Head of caudate nucleus (tissue), 42 donors: ENCODE measurements around the gene SCCPDH.
"Not testable (repeated sequence)": the region's sequence is repeated elsewhere in the genome, so short reads cannot be mapped to it uniquely, and the experiment has no call there.

ENCODE experiments used
- DNase-seq, 42 donors: peaks; one replicate each; pipeline versions ENCODE4 v3.0.0 to v3.0.0-alpha.2; 2020 to 2021; ENCODE audit warnings: mixed read lengths in 7 of 42
- intact Hi-C: fragments of 100-400 bp; cut with DNase I; formaldehyde crosslinking; loops from one replicate; pipeline ENCODE4 v1.15.0; 2022

Gene SCCPDH

DNA sequence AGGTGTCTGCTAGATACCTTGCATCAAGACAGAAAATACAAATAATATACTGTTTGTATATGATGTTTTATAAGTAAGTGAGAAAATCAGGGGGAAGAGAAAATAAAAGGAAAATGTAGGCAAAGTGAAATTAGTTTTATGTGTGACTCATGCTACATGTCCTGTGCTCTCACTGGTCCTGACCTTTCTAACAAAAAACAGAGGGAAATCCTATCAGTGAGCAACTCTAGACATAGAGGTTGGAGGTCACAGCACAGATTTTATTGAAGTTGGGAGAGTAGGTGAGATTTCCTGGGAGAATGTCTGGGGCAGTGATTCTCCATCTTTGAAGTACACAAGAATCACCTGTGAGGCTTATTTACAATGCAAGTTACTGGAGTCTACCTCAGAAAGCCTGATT is 9.5 kb downstream of the SCCPDH start:
- intact Hi-C loops = no loop called here

DNA sequence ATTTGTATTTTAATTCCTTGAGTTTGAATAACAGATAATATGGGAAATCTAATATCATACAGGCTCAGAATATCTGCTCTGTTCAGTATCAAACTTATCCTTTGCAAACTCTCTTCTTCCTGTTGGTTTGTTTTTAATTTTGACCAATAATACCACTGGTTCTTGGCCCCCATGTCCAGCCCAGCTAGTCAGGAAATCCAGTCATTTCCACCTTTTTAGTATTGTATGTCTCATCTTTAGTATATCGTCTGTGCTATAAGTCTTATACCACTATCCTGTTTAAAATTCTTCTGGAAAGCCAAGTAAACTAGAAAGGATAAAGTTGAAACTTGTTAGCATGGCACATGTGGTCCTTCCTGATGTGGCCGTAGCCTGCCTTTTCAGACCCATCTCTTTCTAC is 10.7 kb downstream of the SCCPDH start:
- no peak for DNase-seq
- intact Hi-C loops = no loop called here

More for the DNA sequence above, 9.5 kb downstream of the SCCPDH start:
- DNase-seq = no peak

DNA sequence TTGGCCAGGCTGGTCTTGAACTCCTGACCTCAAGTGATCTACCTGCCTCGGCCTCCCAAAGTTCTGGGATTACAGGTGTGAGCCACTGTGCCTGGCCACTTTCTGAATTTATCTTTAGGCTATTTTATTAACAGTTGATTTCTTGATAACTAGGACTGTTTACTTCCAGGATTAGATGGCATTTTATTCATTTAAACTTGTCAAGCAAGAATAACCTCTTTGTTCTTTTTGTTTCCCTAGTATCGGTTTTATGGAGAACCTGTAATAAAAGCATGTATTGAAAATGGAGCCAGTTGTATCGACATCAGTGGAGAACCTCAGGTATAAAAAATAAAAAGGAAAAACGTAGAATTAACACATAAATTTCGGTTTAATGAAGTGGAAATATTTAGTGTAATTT is 11.5 kb downstream of the SCCPDH start:
- no peak for DNase-seq
- intact Hi-C loops = no loop called here

DNA sequence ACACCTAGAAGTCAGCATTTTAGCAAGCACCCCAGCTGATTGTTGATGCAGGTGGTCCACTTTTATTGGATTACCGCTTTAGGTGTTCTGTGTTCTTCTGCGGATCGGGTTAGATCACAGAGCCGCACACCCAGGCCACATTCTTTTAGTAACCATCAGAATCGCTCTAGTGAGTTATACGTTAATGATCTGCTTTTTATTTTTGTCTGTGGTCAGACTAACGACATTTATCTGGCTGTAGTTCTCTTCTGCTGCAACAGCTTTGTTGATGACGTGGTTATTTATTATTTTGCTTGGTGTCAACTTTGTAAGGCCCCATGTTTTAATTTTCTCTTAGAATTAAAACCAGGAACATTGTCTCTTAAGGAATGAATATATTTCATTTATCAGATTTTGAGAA is 18.2 kb downstream of the SCCPDH start:
- intact Hi-C loops = no loop called here
- no peak for DNase-seq

DNA sequence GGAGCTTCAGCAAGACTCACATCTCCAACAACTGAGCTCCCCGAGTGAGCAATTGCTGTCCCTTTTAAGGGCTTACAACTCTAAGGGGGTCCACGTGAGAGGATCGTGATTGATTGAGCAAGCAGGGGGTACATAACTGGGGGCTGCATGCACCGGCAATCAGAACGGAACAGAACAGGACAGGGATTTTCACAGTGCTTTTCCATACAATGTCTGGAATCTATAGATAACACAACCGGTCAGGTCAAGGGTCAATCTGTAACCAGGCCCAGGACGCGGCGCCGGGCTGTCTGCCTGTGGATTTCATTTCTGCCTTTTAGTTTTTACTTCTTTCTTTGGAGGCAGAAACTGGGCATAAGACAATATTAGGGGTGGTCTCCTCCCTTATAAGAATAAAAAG is 21.9 kb downstream of the SCCPDH start:
- intact Hi-C loops, DNase-seq: not testable (repeated sequence)

DNA sequence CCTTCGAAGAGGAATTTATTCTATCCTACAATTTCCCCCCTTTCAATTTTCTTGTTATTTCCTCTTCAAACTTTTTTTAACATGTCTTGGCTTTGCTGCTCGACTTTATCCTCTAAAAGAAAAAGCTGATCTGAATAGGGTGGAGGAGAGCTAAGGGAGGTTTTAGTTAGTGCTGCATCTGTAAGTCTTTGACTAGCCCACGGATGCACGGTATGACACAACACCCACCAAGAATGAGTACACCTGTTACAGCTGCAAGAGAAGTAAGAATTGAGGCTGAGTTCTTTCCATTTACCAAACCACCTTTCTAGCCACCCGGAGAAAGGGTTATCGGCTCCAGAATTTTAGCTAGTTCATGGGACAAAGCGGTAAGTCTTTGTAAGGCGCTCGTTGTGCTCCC is 23.8 kb downstream of the SCCPDH start:
- peak in 5 of 42 donors; percentile 13 to 28 (median 19) for DNase-seq
- intact Hi-C loops = no loop called here

DNA sequence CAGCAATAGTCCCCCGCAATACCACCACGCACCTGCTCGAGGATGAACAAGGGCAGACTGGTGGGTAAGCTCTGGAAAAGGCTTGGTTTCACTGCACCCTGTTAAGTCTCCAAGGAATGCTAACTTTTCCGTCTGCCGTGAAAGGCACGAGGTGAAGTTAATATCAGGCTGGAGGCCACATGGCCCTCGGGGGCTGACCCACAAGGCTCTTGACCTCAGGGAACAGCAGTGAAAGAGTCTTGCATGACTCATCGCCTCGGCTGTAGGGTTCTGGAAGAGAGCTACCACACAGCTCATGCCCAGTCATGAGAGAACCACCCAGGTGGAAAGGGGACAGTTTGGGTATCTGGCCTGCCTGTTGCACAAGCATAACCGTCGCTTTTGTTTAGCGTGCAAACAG is 24.7 kb downstream of the SCCPDH start:
- no peak for DNase-seq
- intact Hi-C loops = no loop called here

DNA sequence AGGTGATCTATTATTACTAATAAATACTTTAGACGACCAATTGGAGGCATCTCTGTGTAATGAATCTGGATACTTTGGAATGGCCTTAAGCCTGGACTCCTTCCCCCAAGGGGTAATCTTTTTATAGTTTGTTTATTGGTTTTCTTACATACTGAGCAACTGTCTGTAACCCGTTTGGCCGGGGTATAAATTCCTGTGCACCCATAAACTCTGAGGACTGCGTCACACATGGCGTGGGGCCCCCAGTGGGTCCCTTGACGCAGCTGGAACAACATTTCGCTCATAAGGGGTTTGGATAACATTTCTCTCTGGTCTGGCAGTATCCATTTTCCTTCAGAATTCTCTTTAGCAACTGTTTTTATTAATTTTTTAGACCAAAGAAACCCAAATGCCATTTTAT is 26.5 kb downstream of the SCCPDH start:
- intact Hi-C loops = loop anchor here (10.0 kb wide), 1 partner anchor 56 kb away; no protein-coding TSS in a partner anchor
- no peak for DNase-seq

DNA sequence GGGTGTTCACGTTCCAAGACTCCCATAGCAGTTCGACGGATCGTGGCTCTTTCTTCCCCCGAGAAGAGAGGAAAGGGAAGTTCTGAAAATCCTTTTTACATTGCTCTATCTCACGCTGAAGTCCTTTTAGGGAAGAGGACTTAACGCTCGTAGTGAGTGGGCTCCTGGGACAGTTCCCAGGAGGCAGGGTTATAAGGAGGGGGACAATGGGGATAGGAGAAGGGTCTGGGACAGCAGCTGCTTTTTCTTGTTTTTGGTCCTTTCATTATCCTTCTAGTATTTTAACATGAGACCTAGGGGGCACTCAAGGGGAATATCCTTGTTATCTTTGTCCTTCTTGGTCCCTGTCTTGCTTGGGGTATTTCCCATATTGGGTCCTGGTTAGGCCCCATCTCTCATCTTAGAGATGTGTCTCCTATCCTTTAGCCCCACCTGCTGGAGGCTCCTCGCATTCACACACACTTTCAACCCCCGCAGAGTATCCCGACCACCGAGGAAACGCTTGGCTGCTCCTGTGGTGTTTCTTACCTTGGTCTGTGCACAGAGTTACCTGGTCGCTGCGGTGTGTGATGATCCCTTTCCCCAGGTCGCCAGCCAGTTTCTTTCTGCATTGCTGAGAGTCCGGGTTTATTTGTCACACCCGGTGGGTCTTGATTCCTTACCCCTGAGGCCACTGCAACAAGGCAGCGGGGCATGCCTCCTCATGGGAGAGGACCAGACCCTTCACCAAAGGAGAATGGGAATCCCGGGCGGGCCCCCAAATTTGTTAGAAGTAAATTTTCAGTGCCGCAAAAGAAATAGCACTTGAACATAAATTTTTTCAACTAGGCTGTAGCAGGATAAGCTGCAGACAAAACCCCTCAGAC is 29.7 kb downstream of the SCCPDH start:
- DNase-seq = peak; percentile 9 to 87 (median 62)
- intact Hi-C loops = loop anchor here (10.0 kb wide), 1 partner anchor 59 kb away; no protein-coding TSS in a partner anchor

DNA sequence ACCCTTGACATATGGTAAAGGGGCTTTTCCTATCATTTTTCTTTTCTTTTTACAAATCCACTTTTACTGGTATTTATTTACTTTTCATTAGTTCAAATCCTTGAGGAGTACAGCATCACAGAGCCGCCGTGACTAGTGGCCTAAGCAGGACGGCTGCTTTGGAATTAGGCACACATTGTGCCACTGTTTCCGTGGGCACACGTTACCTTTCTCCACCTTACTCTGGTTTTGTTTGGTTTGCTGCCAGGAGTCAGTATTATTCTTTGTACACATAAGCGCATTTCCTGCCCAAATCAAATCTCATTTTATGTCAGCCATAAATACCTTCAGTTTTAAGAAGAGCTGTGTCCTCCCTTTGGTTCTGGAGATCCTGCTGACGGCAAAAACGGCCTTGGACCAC is 31.2 kb downstream of the SCCPDH start:
- DNase-seq = no peak
- intact Hi-C loops = loop anchor here (10.0 kb wide), 1 partner anchor 61 kb away; no protein-coding TSS in a partner anchor

DNA sequence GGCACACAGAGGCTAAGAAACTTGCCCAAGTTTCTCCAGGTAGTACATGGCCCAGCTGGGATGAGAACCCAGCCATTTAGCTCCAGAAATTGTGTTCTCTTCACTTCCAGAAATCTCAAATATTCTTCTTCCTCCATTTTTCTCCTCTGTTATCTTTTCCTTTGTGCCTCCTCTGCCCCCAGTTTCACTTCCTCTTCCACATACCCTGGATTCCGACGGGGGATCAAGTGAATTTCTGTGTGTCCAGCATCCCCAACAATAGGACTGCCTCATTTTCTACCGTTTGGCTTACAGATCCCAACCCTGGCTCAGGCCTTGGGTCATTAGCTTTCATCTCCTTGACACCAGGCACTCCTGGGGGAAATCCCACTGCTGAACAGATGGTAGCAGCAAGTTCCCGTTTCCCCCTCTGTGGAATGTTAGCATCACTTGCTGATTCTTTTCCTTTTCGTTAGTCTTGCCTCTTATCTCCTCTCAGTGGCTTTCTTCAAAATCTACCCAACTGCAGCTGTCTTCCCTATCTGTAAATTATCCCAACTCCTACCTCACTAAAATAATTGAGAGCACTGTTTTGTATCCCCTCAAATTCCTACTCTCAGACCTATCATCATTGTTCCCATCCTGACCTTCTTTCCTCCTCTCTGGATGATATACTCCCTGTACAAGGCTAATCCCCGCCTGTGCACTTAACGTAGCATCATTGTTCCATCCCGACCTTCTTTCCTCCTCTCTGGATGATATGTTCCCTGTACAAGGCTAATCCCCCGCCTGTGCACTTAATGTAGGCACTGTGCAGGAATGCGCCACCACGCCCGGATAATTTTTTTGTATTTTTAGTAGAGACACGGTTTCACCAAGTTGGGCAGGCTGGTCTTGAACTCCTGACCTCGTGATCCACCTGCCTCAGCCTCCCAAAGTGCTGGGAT is 36.5 kb downstream of the SCCPDH start:
- intact Hi-C loops = no loop called here
- DNase-seq = peak in 5 of 42 donors; percentile 31 to 56 (median 44)

DNA sequence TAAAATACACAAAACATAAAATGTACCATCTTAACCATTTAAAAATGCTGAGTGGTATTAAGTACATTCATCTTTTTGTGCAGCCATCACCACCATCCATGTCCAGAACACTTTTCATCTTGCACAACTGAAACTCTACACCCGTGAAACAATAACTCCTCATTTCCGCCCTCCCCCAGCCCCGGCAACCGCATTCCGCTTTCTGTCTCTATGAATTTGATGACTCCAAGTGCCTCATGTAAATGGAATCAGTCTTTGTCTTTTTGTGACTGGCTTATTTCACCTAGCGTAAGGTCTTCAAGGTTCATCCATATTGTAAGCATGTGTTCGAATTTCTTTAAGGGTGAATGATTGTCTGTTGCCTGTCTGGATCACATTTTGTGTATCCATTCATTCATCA is 37.2 kb downstream of the SCCPDH start:
- intact Hi-C loops = no loop called here
- no peak for DNase-seq

DNA sequence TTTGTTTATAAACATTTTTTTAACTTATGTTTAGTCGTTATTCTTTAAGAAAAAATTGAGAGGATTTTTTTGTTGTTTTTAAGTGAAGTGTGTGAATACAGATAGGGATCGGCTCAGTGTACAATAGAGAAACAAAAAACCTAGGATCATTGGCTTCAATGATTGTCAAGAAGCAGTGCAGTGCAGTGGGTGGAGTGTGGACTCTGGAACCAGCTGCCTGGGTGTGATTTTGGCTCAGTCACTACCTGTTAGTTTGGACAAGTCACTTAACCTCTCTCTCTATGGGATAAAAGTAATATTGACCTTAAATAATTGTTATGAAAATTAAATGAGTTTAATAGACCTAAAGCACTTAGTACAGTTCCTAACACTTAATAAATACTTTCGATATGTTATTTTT is 41.3 kb downstream of the SCCPDH start:
- no peak for DNase-seq
- intact Hi-C loops = no loop called here

DNA sequence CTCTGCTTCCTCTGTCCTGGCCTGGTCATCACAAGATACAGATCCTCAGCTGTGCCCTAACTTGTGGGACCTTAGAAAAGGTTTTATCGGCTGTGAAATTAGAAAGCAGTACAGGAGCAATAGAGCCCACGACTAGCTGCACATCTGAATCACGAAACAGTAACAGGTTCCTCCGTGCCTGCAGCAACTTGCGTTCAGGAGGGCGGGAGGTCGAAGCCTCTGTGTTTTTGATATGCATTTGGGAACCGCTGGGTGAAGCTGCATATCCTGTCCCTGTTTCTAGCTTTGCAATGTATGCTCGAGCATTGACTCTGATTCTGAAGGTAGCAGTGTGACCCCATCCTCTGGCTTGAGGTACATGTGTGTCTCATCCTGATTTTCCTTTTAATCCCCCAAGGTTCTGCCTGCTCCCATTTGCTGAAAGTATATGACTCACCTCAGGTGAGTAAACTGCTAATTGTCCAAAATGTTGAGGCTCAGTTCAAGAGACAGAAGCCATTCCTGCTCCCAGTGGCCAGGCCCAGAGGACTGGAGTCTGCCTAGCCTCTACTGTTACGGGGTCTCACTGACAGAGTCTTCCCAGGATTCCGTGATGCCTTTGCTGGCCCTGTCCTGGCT is 44.3 kb downstream of the SCCPDH start:
- intact Hi-C loops = no loop called here
- DNase-seq = no peak

DNA sequence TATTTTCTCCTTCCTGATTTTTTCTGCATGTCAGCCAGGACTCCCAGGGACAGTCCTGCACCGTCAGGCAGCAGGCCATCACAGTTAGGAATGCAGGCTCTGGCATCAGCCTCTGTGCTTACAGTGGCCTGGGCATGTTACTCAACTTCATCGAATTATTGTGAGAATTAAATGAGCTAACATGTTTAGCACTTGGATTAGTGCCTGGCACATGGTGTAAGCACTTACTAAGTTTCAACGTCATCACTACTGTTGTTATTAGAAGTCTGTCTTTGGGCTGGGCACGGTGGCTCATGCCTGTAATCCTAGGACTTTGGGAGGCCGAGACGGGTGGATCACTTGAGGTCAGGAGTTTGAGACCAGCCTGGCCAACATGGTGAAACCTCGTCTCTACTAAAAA is 45.1 kb downstream of the SCCPDH start:
- no peak for DNase-seq
- intact Hi-C loops = no loop called here

DNA sequence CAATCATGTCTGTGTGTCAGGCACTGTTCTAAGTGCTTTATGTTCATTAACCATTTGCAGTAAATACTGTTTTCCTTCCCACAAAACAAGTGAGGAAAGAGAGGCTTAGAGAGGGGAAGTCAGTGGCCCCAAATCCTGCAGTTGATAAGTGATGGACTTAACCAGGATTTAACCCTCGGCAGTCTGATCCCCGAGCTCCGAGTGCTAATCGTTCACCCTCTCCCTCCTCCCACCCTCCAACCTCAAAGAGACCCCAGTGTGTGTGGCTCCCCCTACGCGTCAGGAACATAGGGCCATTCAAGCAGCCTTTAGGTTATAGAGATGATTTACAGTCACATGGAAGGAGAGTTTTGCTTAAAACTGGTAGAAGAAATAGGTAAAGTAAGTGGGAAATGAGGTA is 47.2 kb downstream of the SCCPDH start:
- intact Hi-C loops = no loop called here

DNA sequence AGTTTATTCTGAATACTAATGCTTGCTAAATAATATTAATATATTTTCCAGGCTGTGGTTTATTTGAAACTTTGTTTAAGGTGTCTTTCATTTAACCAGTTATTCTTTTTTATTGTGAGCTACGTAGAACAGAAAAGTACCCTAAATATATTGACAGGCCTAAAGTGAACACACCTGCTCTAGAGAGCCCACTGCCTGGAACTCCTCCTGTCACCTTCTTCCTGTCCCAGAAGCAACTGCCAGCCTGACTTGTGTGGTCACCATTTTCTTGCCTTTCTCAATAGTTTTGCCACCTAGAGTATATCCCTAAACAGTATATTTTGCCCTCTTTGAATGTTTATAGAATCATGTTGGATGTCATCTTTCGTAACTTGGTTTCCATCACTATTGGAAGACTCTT is 48.5 kb downstream of the SCCPDH start:
- DNase-seq = no peak
- intact Hi-C loops = no loop called here

More for the DNA sequence above, 47.2 kb downstream of the SCCPDH start:
- DNase-seq = no peak

DNA sequence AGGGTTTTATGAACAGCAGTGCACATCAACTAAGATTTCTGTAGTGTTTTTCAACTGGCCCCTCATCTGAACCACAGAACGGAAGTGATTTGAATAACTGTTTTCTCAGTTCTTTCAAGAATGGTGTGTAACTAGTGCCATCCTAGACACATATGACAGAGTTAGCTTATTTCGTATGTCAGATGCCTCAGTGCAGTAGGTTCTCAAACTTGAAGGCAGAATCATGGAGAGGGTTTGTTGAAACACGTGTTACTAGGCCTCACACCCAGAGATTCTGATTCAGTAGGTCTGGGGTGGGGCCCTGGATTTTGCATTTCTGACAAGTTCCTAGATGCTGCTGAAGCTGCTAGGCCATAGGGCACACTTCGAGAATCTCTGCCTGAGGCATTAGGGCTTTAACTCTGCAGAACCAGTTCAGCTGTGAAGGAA is 49.0 kb downstream of the SCCPDH start:
- intact Hi-C loops = no loop called here
- no peak for DNase-seq

DNA sequence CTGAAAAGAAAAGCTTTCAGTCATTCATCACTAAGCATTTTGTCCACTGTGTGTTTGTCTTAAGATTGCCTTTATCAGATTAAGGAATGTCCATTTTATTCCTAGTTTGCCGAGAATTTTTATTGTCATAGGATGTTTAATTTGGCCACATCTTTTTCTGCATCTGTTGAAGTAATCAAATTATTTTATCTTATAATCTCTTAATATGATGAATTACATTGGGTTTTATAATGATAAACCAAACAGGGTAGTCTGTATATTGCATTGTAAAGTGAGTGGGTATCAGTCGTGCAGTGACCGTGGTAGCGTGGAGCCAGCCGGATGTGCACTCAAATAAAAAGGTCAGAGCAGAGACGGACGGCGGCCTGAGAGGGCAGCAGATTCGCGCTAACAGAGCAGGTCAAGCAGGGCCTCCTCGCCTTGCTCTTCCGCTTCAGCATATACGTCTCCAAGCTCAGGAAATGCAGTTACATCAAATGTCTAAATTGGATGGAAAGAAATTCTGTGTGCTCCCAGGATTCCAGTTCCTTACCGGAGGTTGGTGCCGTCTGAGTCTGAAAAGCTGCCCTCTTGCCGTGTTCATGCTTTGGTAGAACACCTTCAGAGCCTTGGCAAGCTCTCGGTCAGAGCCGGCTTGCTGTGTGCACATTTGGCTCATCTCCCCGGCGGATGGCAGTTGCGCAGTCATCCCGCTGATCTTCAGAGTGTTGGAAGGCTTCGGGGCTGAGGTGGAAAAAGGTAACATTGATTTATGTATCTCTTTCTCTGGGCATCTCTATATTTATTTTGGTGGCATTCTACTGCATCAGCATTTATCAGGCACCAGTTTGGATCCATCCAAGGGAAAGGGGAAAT is 51.5 kb downstream of the SCCPDH start:
- intact Hi-C loops = no loop called here
- DNase-seq = no peak
